ENCODE results near the gene CCNO. TPM values are rescaled to one million over a fixed set of nuclear protein-coding genes. Genes with fewer than 3 reads are reported as not detected.
A peak's percentile ranks its signal among the peaks of the same experiment; 100 is the strongest.

Gene CCNO
- total RNA-seq, 1 experiment from 2014 or later: 0.43 TPM

- no peak for DNase-seq
- no peak overlapping the region; the same call in 1 of the 2 replicates for H3K27ac ChIP-seq
- no peaks in the 10 kb centered on the region for H3K36me3 ChIP-seq
- H3K9me3 ChIP-seq (replicated peaks): no peaks in the 10 kb centered on the region
- H3K27me3 ChIP-seq: no peaks in the 10 kb centered on the region
- peaks cover 6% of the 10 kb centered on the region; the same call in 1 of the 2 replicates for H3K4me1 ChIP-seq
- peak overlapping the region; percentile 68 for H3K4me3 ChIP-seq
These were observed 5.6 kb downstream of the CCNO start for GRCh38 chr5:55227664-55228430.

DNA sequence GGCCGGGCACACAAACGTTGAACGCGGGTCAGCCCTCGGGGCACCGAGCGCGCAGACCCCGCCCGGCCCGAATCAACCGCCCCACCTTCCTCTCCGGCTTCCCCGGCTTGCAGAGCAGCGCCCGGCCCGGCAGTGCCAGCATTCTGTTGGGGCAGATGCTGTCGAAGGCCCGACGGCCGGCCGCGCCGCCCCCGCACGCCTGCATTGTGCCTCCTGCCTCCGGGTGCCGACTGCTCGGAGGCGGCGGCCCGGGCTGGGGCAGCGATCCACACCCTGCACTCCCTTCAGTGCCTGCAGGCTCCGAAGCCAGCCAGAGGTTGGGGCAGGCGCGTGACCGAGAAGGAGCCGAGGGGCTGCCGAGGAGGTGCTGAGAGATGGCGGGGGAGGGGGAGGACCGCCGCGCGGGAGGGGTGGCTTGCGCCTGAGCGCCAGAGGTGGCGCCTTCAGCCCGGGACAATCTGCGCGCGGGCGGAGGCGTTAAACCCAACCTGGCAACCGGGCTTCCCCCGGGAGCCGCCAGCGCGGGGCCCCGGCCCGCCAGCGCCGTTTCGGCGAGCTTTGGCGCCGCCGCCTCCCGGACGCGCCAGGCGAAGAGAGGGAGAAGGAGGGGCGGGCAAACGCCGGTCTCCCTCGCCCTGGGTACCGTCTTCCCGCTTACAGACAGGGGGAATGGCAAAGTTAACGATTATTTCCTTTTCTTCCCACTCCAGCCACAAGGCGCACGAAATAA, 6.3 kb downstream of the CCNO start, which contains the start of gene MCIDAS:
Gene MCIDAS (minus strand): TSS at position 382 of the 730 bp plus-strand sequence. CDS start 177 bp downstream, at position 205.
- Histone ChIP-seq H3K4me3 (peak within 1 kb of the TSS; percentile 68), H3K27me3 (no peaks in the 10 kb centered on the region), H3K9me3 (replicated peaks) (no peaks in the 10 kb centered on the region), H3K27ac (no peak within 1 kb of the TSS; the same call in 1 of the 2 replicates), H3K36me3 (no peaks in the 10 kb centered on the region), H3K4me1 (peaks cover 6% of the 10 kb centered on the region; the same call in 1 of the 2 replicates)
- DNase-seq: peak; percentile 70 to 71

GRCh38 chr5:55226027-55226933, 7.1 kb downstream of the CCNO start:
- Histone ChIP-seq H3K27ac (no peak overlapping the region; the same call in 1 of the 2 replicates), H3K36me3 (no peaks in the 10 kb centered on the region), H3K27me3 (no peaks in the 10 kb centered on the region), H3K4me1 (peaks cover 6% of the 10 kb centered on the region; the same call in 1 of the 2 replicates), H3K9me3 (replicated peaks) (no peaks in the 10 kb centered on the region), H3K4me3 (peak overlapping the region; percentile 68)
- peak; percentile 89 to 92 for DNase-seq

- H3K27ac ChIP-seq: no peak overlapping the region
- no peak for DNase-seq
- no peaks in the 10 kb centered on the region for H3K36me3 ChIP-seq
- no peak overlapping the region for H3K4me3 ChIP-seq
- H3K4me1 ChIP-seq: peaks cover 3% of the 10 kb centered on the region; the same call in 1 of the 2 replicates
- no peaks in the 10 kb centered on the region for H3K27me3 ChIP-seq
- no peaks in the 10 kb centered on the region for H3K9me3 ChIP-seq (replicated peaks)
These were observed 8.1 kb downstream of the CCNO start for GRCh38 chr5:55225346-55225745.

GRCh38 chr5:55223812-55224240, 9.6 kb downstream of the CCNO start:
- H3K27me3 ChIP-seq: no peaks in the 10 kb centered on the region
- no peaks in the 10 kb centered on the region for H3K9me3 ChIP-seq (replicated peaks)
- no peak overlapping the region for H3K27ac ChIP-seq
- no peaks in the 10 kb centered on the region for H3K36me3 ChIP-seq
- H3K4me1 ChIP-seq: peaks cover 3% of the 10 kb centered on the region; the same call in 1 of the 2 replicates
- no peak overlapping the region for H3K4me3 ChIP-seq
- DNase-seq: no peak

DNA sequence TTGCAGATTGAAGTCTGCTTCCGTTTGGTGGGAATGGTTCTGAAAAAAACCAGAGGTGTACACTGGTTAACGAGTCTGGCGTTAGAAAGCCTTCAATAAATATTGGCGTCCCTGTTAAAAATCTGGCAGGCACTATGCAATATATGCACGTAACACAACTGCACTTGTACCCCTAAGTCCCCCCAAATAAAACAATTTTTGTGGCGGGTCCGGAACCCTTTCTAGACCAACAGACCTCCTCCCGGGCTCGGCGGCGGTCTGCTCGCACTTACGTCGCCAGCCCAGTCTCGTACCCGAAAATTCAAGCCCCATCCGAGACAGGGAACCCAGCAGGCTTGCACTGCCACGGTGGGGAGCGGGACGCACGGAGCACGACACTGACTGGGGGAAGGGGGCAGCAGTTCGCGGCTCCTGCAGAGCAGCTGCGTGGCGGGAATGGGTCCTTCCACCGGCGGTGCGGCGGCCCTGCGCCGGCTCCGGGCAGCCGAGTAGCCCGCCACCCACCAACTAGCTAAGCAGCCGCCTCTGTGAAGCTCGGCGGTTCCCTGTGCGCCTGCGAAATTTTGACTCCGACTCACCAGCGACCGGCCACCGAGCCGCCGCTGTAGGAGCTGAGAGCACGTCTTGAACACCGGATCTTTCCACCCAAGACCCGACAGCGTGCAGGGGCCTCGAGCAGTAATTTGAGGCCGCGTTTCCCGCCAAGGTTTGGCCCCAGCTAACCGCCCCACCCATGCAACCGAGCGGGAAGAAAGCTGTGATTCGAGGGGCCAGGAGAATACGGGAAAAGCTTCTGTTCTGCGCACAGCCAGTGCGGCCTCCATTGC, 10.2 kb downstream of the CCNO start:
- Histone ChIP-seq H3K27ac (no peak overlapping the region), H3K36me3 (no peaks in the 10 kb centered on the region), H3K4me3 (no peak overlapping the region), H3K4me1 (peaks cover 3% of the 10 kb centered on the region; the same call in 1 of the 2 replicates), H3K9me3 (replicated peaks) (no peaks in the 10 kb centered on the region), H3K27me3 (no peaks in the 10 kb centered on the region)
- no peak for DNase-seq

DNA sequence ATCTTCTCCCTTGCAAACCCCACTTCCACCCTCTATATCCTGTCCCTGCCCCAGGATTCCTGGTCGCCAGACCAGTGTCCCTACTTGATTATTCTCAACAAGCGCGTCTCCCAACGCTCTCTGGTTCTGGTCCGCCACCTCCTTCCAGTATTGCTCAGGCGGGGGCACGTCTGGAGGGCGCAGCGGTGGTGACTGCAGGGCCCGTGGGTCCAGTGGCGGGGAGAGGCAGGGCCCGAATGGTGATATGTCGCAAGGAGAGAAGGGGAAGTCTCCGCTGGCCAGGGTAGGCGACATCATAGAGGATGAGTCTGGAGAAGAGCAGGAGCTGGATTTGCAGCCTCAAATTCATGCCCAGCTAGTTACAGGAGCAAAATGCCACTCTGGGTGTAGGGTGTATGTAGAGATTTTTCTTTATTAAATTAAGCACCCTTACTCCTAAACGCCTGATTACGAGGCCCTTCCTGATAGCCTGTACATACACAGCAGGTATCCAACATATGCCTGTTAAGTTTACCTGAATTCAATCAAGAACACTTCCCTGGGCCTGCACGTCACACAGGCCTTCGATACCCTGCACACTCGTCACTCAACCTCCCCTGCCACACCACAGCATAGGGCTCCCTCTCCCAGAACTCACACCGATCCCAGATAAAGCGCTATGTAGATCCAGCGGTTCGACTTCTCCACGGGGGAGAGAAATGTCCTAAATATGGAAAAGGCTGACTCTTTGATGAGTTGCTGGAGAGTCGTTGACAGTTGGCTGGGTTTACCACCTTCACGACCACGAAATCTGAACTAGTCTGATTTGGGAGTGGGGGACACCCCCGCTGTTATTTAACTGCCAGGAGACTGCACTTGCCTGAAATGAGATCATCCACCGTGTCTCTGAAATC, 11.1 kb downstream of the CCNO start:
- DNase-seq: no peak
- no peak overlapping the region for H3K4me3 ChIP-seq
- no peaks in the 10 kb centered on the region for H3K9me3 ChIP-seq (replicated peaks)
- H3K27ac ChIP-seq: no peak overlapping the region
- H3K4me1 ChIP-seq: no peaks in the 10 kb centered on the region
- no peaks in the 10 kb centered on the region for H3K36me3 ChIP-seq
- H3K27me3 ChIP-seq: no peaks in the 10 kb centered on the region

GRCh38 chr5:55220433-55221185, 12.8 kb downstream of the CCNO start:
- H3K27ac ChIP-seq: no peak overlapping the region
- no peaks in the 10 kb centered on the region for H3K9me3 ChIP-seq (replicated peaks)
- peak overlapping the region; percentile 61 for H3K4me3 ChIP-seq
- no peaks in the 10 kb centered on the region for H3K27me3 ChIP-seq
- DNase-seq: peak; percentile 22 to 42
- H3K4me1 ChIP-seq: no peaks in the 10 kb centered on the region
- no peaks in the 10 kb centered on the region for H3K36me3 ChIP-seq

DNA sequence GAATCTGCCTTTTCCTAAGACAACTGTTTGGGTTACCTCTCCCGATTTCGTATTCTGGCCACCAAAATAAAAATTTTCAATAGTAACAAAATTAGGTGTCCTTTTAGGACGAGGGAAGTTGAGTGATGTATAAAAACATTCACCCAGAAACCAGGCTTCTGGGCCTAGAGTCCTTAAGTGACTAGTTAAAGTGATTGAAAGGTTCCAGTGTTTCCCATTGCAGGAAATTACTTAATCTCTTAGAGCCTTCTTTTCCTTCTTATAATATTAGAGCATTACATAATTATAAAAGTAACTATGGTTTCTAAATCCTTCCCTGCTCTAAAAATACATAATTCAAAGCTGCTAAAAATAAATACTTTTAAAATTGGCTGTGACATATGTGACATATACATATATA, 13.6 kb downstream of the CCNO start:
- Histone ChIP-seq H3K27me3 (no peaks in the 10 kb centered on the region), H3K9me3 (replicated peaks) (no peaks in the 10 kb centered on the region), H3K27ac (no peak overlapping the region), H3K4me1 (no peaks in the 10 kb centered on the region), H3K36me3 (no peaks in the 10 kb centered on the region), H3K4me3 (peak overlapping the region; percentile 61)
- DNase-seq: no peak

DNA sequence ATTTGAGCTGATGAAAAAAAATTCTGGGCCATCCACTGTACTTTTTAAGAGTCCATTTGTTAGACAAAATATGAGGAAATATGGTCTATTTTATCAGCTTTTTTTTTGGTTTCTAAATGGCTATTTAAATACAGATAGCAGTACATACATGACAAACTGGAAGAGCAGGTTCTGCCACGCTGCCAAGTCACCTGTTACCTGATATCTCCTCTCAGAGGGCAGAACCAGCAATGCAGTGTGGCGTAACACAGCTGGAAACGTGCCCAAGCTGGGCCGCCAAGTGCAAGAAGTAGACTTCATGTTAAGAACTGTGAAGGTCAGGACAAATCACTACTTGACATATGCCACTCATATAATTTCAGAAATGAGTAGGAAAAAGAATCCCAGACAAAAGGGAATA, 14.4 kb downstream of the CCNO start:
- Histone ChIP-seq H3K4me3 (no peak overlapping the region), H3K27ac (no peak overlapping the region), H3K4me1 (no peaks in the 10 kb centered on the region), H3K36me3 (no peaks in the 10 kb centered on the region), H3K27me3 (no peaks in the 10 kb centered on the region), H3K9me3 (replicated peaks) (no peaks in the 10 kb centered on the region)
- DNase-seq: no peak

- Histone ChIP-seq H3K4me1 (no peaks in the 10 kb centered on the region), H3K4me3 (no peak overlapping the region), H3K27me3 (no peaks in the 10 kb centered on the region), H3K36me3 (no peaks in the 10 kb centered on the region), H3K9me3 (replicated peaks) (no peaks in the 10 kb centered on the region), H3K27ac (no peak overlapping the region)
- DNase-seq: no peak
These were observed 22.1 kb downstream of the CCNO start for GRCh38 chr5:55211184-55211874.

- DNase-seq: no peak
- H3K4me3 ChIP-seq: no peak overlapping the region
- no peaks in the 10 kb centered on the region for H3K27me3 ChIP-seq
- H3K9me3 ChIP-seq (replicated peaks): no peaks in the 10 kb centered on the region
- no peaks in the 10 kb centered on the region for H3K4me1 ChIP-seq
- no peaks in the 10 kb centered on the region for H3K36me3 ChIP-seq
- H3K27ac ChIP-seq: no peak overlapping the region
These were observed 28.4 kb downstream of the CCNO start for GRCh38 chr5:55205001-55205400.
